WTC11 (cell line): ENCODE measurements around the gene HAPLN3. TPM values are rescaled to one million over a fixed set of nuclear protein-coding genes. Genes with fewer than 3 reads are reported as not detected.

Experiments
- ATAC-seq: fragments of 200-7000 bp; cut with Tn5 transposase; 2 replicates; pipeline ENCODE4 v1.10.0; 2021; ENCODE audit warnings: mild to moderate bottlenecking, moderate library complexity
- CTCF ChIA-PET: fragments of 300-600 bp; sonication (Branson Sonifier 250); formaldehyde crosslinking; loops from one replicate; lab custom pipeline; 2021; ENCODE audit warnings: antibody characterized with exemption; lab: Charles Lee
- POLR2A ChIA-PET: fragments of 350-600 bp; sonication (Branson Sonifier 250); formaldehyde crosslinking; loops from one replicate; lab custom pipeline; 2021; ENCODE audit warnings: antibody characterized with exemption; lab: Charles Lee
- DNase-seq: peaks from one replicate; pipeline ENCODE4 v3.0.0; 2021; ENCODE audit warnings: low spot score
- H3K27ac Mint-ChIP-seq: 2 replicates; pipeline ENCODE4 v1.8.0; 2021; ENCODE audit warnings: mixed read lengths
- H3K27me3 Mint-ChIP-seq: 2 replicates; pipeline ENCODE4 v1.8.0; 2021; ENCODE audit warnings: low read depth, mild to moderate bottlenecking, moderate library complexity, mixed read lengths
- H3K36me3 Mint-ChIP-seq: 2 replicates; pipeline ENCODE4 v1.8.0; 2021; ENCODE audit warnings: mixed read lengths
- H3K4me1 Mint-ChIP-seq: 2 replicates; pipeline ENCODE4 v1.8.0; 2022; ENCODE audit warnings: mixed read lengths
- H3K4me3 Mint-ChIP-seq: 2 replicates; pipeline ENCODE4 v1.8.0; 2021; ENCODE audit warnings: mild to moderate bottlenecking, moderate library complexity, mixed read lengths
- H3K9me3 Mint-ChIP-seq: 2 replicates; pipeline ENCODE4 v1.8.0; 2021; ENCODE audit warnings: mixed read lengths
- ATF1 ChIP-seq: sonication (generic); formaldehyde crosslinking; IDR thresholded peaks from 2 replicates; pipeline ENCODE4 v1.8.1; 2023; ENCODE audit warnings: mild to moderate bottlenecking, moderate library complexity, missing genetic modification reagents
- CBFB ChIP-seq: sonication (generic); formaldehyde crosslinking; IDR thresholded peaks from 2 replicates; pipeline ENCODE4 v1.8.1; 2022; ENCODE audit warnings: mild to moderate bottlenecking, low read depth, missing genetic modification reagents
- FOXJ3 ChIP-seq: sonication (generic); formaldehyde crosslinking; IDR thresholded peaks from 2 replicates; pipeline ENCODE4 v1.9.0; 2021; ENCODE audit warnings: missing genetic modification reagents, mild to moderate bottlenecking, borderline replicate concordance
- FOXP1 ChIP-seq: sonication (generic); formaldehyde crosslinking; IDR thresholded peaks from 2 replicates; pipeline ENCODE4 v1.8.0; 2022; ENCODE audit warnings: missing genetic modification reagents, mild to moderate bottlenecking, moderate library complexity, borderline replicate concordance
- GABPB1 ChIP-seq: sonication (generic); formaldehyde crosslinking; IDR thresholded peaks from 2 replicates; pipeline ENCODE4 v1.8.1; 2023; ENCODE audit warnings: mild to moderate bottlenecking, missing genetic modification reagents
- GTF2I ChIP-seq: fragments of 250-450 bp; sonication (Bioruptor Pico); conservative IDR thresholded peaks from 2 replicates; pipeline ENCODE4 v1.4.0; 2021; ENCODE audit warnings: mild to moderate bottlenecking
- JAZF1 ChIP-seq: fragments of 250-450 bp; sonication (Bioruptor Pico); IDR thresholded peaks from 2 replicates; pipeline ENCODE4 v1.9.0; 2021; ENCODE audit warnings: moderate library complexity, mild to moderate bottlenecking, inconsistent platforms
- NFYB ChIP-seq: sonication (generic); formaldehyde crosslinking; conservative IDR thresholded peaks from 2 replicates; pipeline ENCODE4 v1.8.0; 2022; ENCODE audit warnings: low read depth, missing genetic modification reagents
- OVOL2 ChIP-seq: fragments of 250-450 bp; sonication (Bioruptor Pico); IDR thresholded peaks from 2 replicates; pipeline ENCODE4 v1.9.0; 2021; ENCODE audit warnings: mild to moderate bottlenecking, borderline replicate concordance
- SP1 ChIP-seq: sonication (generic); formaldehyde crosslinking; conservative IDR thresholded peaks from 2 replicates; pipeline ENCODE4 v1.8.1; 2022; ENCODE audit warnings: missing genetic modification reagents
- TEAD4 ChIP-seq: sonication (generic); formaldehyde crosslinking; IDR thresholded peaks from 2 replicates; pipeline ENCODE4 v1.8.0; 2022; ENCODE audit warnings: mild to moderate bottlenecking, missing genetic modification reagents
- TP53 ChIP-seq: sonication (generic); formaldehyde crosslinking; IDR thresholded peaks from 2 replicates; pipeline ENCODE4 v1.8.1; 2023; ENCODE audit warnings: mild to moderate bottlenecking, missing genetic modification reagents
- ZBTB21 ChIP-seq: sonication (generic); formaldehyde crosslinking; IDR thresholded peaks from 2 replicates; pipeline ENCODE4 v1.8.1; 2023; ENCODE audit warnings: mild to moderate bottlenecking, missing genetic modification reagents, borderline replicate concordance
- ZNF317 ChIP-seq: sonication (generic); formaldehyde crosslinking; IDR thresholded peaks from 2 replicates; pipeline ENCODE4 v1.8.1; 2023; ENCODE audit warnings: low read depth, mild to moderate bottlenecking, moderate library complexity, missing genetic modification reagents, borderline replicate concordance
- ZNF423 ChIP-seq: fragments of 250-450 bp; sonication (Bioruptor Pico); IDR thresholded peaks from 2 replicates; pipeline ENCODE4 v2.1.2; 2022; ENCODE audit warnings: mild to moderate bottlenecking, moderate library complexity
- total RNA-seq: library from RNA; stranded (reverse); gene quantifications from 3 replicates; pipeline ENCODE4 v1.2.3, GENCODE V29; 2021
- TF ChIP-seq, protein P1 (sequence below): sonication (generic); formaldehyde crosslinking; IDR thresholded peaks from 2 replicates; pipeline ENCODE4 v1.8.1; 2023; ENCODE audit warnings: mild to moderate bottlenecking, missing genetic modification reagents
- TF ChIP-seq, protein P2 (sequence below): sonication (generic); formaldehyde crosslinking; IDR thresholded peaks from 2 replicates; pipeline ENCODE4 v1.8.0; 2023; ENCODE audit warnings: mild to moderate bottlenecking, missing genetic modification reagents
- TF ChIP-seq, protein P3 (sequence below): sonication (generic); formaldehyde crosslinking; IDR thresholded peaks from 2 replicates; pipeline ENCODE4 v1.8.1; 2022; ENCODE audit warnings: mild to moderate bottlenecking, missing genetic modification reagents, moderate library complexity, borderline replicate concordance
- TF ChIP-seq, protein P4 (sequence below): fragments of 250-450 bp; sonication (Bioruptor Pico); IDR thresholded peaks from 2 replicates; pipeline ENCODE4 v1.9.0; 2021; ENCODE audit warnings: moderate library complexity, mild to moderate bottlenecking, inconsistent platforms, borderline replicate concordance
- TF ChIP-seq, protein P5 (sequence below): sonication (generic); formaldehyde crosslinking; conservative IDR thresholded peaks from 2 replicates; pipeline ENCODE4 v1.8.1; 2023; ENCODE audit warnings: mild to moderate bottlenecking, low read depth, missing genetic modification reagents, moderate library complexity
- TF ChIP-seq, protein P6 (sequence below): fragments of 200-600 bp; IDR thresholded peaks from 2 replicates; pipeline ENCODE4 v1.8.0; 2022; ENCODE audit warnings: antibody characterized with exemption

Gene HAPLN3
- total RNA-seq, 1 experiment from 2014 or later = 50.6 TPM

DNA sequence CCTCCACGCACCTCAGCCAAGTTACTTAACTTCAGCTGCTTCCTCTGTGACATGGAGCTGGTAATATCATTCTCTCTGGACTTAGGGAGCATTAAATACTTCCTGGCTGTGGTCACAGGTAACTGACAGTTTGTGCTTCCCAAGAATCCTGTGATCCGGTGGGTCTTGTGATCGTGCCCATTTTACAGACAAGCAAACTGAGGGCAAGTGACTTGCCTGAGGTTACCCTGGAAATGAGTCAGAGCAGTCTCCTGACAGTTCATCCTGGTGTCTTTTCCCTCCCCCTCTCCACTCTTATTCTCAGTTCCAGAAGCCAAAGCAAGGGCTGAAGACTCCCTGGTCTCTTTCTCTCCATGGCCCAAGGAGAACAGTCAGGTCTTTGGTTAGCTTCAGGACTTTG lies 56.2 kb downstream of the HAPLN3 start:
- no peak for TF ChIP-seq ATF1
- TF ChIP-seq, protein P1, sequence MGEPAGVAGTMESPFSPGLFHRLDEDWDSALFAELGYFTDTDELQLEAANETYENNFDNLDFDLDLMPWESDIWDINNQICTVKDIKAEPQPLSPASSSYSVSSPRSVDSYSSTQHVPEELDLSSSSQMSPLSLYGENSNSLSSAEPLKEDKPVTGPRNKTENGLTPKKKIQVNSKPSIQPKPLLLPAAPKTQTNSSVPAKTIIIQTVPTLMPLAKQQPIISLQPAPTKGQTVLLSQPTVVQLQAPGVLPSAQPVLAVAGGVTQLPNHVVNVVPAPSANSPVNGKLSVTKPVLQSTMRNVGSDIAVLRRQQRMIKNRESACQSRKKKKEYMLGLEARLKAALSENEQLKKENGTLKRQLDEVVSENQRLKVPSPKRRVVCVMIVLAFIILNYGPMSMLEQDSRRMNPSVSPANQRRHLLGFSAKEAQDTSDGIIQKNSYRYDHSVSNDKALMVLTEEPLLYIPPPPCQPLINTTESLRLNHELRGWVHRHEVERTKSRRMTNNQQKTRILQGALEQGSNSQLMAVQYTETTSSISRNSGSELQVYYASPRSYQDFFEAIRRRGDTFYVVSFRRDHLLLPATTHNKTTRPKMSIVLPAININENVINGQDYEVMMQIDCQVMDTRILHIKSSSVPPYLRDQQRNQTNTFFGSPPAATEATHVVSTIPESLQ (CRISPR knock-in tag) = no peak
- ChIA-PET CTCF (no interaction called here), POLR2A (no interaction called here)
- Mint-ChIP-seq H3K36me3 (no peaks in the 10 kb centered on the region), H3K4me1 (no peaks in the 10 kb centered on the region), H3K9me3 (no peaks in the 10 kb centered on the region), H3K27ac (no peak overlapping the region), H3K27me3 (no peaks in the 10 kb centered on the region), H3K4me3 (no peak overlapping the region)
- DNase-seq (no peak), ATAC-seq (no peak)

DNA sequence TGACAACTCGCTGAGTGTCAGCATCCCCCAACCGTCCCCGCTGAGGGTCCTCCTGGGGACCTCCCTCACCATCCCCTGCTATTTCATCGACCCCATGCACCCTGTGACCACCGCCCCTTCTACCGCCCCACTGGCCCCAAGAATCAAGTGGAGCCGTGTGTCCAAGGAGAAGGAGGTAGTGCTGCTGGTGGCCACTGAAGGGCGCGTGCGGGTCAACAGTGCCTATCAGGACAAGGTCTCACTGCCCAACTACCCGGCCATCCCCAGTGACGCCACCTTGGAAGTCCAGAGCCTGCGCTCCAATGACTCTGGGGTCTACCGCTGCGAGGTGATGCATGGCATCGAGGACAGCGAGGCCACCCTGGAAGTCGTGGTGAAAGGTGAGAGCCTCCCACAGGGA lies 56.7 kb downstream of the HAPLN3 start:
- H3K4me1 Mint-ChIP-seq = no peaks in the 10 kb centered on the region

DNA sequence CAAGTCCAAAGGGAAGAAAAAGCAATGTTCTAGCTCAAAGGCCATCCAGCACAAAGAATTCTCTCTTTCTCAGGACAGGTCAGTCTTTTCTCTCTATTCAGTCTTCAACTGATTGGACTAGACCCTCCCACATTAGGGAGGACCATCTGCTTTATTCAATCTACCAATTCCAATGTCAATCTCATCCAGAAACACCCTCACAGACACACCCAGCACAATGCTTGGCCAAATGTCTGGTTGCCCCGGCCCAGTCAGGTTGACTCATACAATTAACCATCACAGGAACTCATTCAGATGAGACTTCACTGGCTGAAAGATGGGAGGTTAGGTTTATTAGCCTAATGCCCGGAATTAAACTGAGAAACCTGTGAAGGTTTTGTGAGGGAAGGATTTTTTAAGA lies 59.7 kb downstream of the HAPLN3 start:
- ATAC-seq (no peak), DNase-seq (no peak)
- CTCF ChIA-PET = interaction anchor here (3.5 kb wide), 1 partner anchor 178 kb away, joined by 21 read pairs; no protein-coding TSS in a partner anchor
- Mint-ChIP-seq H3K4me1 (no peaks in the 10 kb centered on the region), H3K9me3 (no peaks in the 10 kb centered on the region), H3K27me3 (no peaks in the 10 kb centered on the region), H3K36me3 (no peaks in the 10 kb centered on the region), H3K27ac (no peak overlapping the region), H3K4me3 (no peak overlapping the region)
- POLR2A ChIA-PET = no interaction called here
- no peak for TF ChIP-seq TP53 (CRISPR knock-in tag)
- no peak for TF ChIP-seq ZNF423 (CRISPR knock-in tag)
- no peak for TF ChIP-seq JAZF1 (CRISPR knock-in tag)
- TF ChIP-seq, protein P2, sequence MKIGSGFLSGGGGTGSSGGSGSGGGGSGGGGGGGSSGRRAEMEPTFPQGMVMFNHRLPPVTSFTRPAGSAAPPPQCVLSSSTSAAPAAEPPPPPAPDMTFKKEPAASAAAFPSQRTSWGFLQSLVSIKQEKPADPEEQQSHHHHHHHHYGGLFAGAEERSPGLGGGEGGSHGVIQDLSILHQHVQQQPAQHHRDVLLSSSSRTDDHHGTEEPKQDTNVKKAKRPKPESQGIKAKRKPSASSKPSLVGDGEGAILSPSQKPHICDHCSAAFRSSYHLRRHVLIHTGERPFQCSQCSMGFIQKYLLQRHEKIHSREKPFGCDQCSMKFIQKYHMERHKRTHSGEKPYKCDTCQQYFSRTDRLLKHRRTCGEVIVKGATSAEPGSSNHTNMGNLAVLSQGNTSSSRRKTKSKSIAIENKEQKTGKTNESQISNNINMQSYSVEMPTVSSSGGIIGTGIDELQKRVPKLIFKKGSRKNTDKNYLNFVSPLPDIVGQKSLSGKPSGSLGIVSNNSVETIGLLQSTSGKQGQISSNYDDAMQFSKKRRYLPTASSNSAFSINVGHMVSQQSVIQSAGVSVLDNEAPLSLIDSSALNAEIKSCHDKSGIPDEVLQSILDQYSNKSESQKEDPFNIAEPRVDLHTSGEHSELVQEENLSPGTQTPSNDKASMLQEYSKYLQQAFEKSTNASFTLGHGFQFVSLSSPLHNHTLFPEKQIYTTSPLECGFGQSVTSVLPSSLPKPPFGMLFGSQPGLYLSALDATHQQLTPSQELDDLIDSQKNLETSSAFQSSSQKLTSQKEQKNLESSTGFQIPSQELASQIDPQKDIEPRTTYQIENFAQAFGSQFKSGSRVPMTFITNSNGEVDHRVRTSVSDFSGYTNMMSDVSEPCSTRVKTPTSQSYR (CRISPR knock-in tag) = no peak
- no peak for TF ChIP-seq TEAD4 (CRISPR knock-in tag)
- no peak for TF ChIP-seq CBFB (CRISPR knock-in tag)
- TF ChIP-seq ZBTB21 (CRISPR knock-in tag) = no peak
- no peak for TF ChIP-seq GABPB1 (CRISPR knock-in tag)
- no peak for TF ChIP-seq SP1 (CRISPR knock-in tag)
- TF ChIP-seq OVOL2 (CRISPR knock-in tag) = no peak
- TF ChIP-seq NFYB (CRISPR knock-in tag) = no peak
- no peak for TF ChIP-seq FOXJ3 (CRISPR knock-in tag)
- TF ChIP-seq, protein P3, sequence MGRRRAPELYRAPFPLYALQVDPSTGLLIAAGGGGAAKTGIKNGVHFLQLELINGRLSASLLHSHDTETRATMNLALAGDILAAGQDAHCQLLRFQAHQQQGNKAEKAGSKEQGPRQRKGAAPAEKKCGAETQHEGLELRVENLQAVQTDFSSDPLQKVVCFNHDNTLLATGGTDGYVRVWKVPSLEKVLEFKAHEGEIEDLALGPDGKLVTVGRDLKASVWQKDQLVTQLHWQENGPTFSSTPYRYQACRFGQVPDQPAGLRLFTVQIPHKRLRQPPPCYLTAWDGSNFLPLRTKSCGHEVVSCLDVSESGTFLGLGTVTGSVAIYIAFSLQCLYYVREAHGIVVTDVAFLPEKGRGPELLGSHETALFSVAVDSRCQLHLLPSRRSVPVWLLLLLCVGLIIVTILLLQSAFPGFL (CRISPR knock-in tag) = no peak
- TF ChIP-seq, protein P4, sequence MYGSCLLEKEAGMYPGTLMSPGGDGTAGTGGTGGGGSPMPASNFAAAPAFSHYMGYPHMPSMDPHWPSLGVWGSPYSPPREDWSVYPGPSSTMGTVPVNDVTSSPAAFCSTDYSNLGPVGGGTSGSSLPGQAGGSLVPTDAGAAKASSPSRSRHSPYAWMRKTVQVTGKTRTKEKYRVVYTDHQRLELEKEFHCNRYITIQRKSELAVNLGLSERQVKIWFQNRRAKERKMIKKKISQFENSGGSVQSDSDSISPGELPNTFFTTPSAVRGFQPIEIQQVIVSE (CRISPR knock-in tag) = no peak
- TF ChIP-seq GTF2I = no peak
- no peak for TF ChIP-seq ZNF317
- TF ChIP-seq, protein P5, sequence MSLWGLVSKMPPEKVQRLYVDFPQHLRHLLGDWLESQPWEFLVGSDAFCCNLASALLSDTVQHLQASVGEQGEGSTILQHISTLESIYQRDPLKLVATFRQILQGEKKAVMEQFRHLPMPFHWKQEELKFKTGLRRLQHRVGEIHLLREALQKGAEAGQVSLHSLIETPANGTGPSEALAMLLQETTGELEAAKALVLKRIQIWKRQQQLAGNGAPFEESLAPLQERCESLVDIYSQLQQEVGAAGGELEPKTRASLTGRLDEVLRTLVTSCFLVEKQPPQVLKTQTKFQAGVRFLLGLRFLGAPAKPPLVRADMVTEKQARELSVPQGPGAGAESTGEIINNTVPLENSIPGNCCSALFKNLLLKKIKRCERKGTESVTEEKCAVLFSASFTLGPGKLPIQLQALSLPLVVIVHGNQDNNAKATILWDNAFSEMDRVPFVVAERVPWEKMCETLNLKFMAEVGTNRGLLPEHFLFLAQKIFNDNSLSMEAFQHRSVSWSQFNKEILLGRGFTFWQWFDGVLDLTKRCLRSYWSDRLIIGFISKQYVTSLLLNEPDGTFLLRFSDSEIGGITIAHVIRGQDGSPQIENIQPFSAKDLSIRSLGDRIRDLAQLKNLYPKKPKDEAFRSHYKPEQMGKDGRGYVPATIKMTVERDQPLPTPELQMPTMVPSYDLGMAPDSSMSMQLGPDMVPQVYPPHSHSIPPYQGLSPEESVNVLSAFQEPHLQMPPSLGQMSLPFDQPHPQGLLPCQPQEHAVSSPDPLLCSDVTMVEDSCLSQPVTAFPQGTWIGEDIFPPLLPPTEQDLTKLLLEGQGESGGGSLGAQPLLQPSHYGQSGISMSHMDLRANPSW (CRISPR knock-in tag) = no peak

More for the DNA sequence above, 56.7 kb downstream of the HAPLN3 start:
- Mint-ChIP-seq H3K27ac (no peak overlapping the region), H3K36me3 (no peaks in the 10 kb centered on the region), H3K4me3 (no peak overlapping the region), H3K9me3 (no peaks in the 10 kb centered on the region), H3K27me3 (no peaks in the 10 kb centered on the region)
- peak; percentile 29 for DNase-seq
- CTCF ChIA-PET = interaction anchor here (0.9 to 1.0 kb wide), 2 partner anchors 174 to 181 kb away, joined by 3 to 5 read pairs; no protein-coding TSS in a partner anchor
- POLR2A ChIA-PET = no interaction called here
- TF ChIP-seq, protein P6, sequence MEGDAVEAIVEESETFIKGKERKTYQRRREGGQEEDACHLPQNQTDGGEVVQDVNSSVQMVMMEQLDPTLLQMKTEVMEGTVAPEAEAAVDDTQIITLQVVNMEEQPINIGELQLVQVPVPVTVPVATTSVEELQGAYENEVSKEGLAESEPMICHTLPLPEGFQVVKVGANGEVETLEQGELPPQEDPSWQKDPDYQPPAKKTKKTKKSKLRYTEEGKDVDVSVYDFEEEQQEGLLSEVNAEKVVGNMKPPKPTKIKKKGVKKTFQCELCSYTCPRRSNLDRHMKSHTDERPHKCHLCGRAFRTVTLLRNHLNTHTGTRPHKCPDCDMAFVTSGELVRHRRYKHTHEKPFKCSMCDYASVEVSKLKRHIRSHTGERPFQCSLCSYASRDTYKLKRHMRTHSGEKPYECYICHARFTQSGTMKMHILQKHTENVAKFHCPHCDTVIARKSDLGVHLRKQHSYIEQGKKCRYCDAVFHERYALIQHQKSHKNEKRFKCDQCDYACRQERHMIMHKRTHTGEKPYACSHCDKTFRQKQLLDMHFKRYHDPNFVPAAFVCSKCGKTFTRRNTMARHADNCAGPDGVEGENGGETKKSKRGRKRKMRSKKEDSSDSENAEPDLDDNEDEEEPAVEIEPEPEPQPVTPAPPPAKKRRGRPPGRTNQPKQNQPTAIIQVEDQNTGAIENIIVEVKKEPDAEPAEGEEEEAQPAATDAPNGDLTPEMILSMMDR = no peak
- TF ChIP-seq FOXP1 (CRISPR knock-in tag) = no peak
- ATAC-seq = 0 out of 2 replicates have a peak, but pooled peaks have one; percentile 14
